HG03575 (cell line): ENCODE data around the gene BOLA3.
"Not testable (repeated sequence)": the region's sequence is repeated elsewhere in the genome, so short reads cannot be mapped to it uniquely, and the experiment has no call there.

Experiments used
- ATAC-seq: cut with Tn5 transposase; IDR thresholded peaks from one replicate; pipeline ENCODE4 v1.9.1; 2021; ENCODE audit not compliant: unreplicated experiment, insufficient number of reproducible peaks, low FRiP score; ENCODE audit errors: extremely low read depth

Gene BOLA3

GRCh38 chr2:74147727-74148456, at the start of gene BOLA3:
BOLA3 (minus strand) TSS chr2:74147912; CDS start chr2:74147874, 38 bp downstream.
- ATAC-seq: peak; percentile 38

- ATAC-seq: no peak
Observed at GRCh38 chr2:74197049-74197448, 49.3 kb upstream of the BOLA3 start.

GRCh38 chr2:74194799-74195198, 47.1 kb upstream of the BOLA3 start:
- no peak for ATAC-seq

GRCh38 chr2:74191596-74192380, 44.1 kb upstream of the BOLA3 start:
- ATAC-seq: no peak

GRCh38 chr2:74188696-74189095, 41.0 kb upstream of the BOLA3 start:
- no peak for ATAC-seq

- ATAC-seq: no peak
Observed at GRCh38 chr2:74188018-74188601, 40.4 kb upstream of the BOLA3 start.

- ATAC-seq: not testable (repeated sequence)
Observed at GRCh38 chr2:74186706-74187105, 39.0 kb upstream of the BOLA3 start.

- peak; percentile 42 for ATAC-seq
Observed at GRCh38 chr2:74186038-74186437, 38.3 kb upstream of the BOLA3 start.

GRCh38 chr2:74183878-74184277, 36.2 kb upstream of the BOLA3 start:
- no peak for ATAC-seq

- ATAC-seq: no peak
Observed at GRCh38 chr2:74181739-74182138, 34.0 kb upstream of the BOLA3 start.

GRCh38 chr2:74179063-74179865, 31.6 kb upstream of the BOLA3 start:
- ATAC-seq: no peak

GRCh38 chr2:74178211-74179062, 30.7 kb upstream of the BOLA3 start, which contains the start of gene MOB1A:
MOB1A (minus strand) TSS chr2:74178879; CDS start chr2:74178674, 205 bp downstream.
- ATAC-seq: peak; percentile 51

GRCh38 chr2:74177696-74178095, 30.0 kb upstream of the BOLA3 start:
- ATAC-seq: no peak

- no peak for ATAC-seq
Observed at GRCh38 chr2:74174909-74175308, 27.2 kb upstream of the BOLA3 start.

- no peak for ATAC-seq
Observed at GRCh38 chr2:74168739-74169138, 21.0 kb upstream of the BOLA3 start.

- ATAC-seq: no peak
Observed at GRCh38 chr2:74164761-74165160, 17.0 kb upstream of the BOLA3 start.

GRCh38 chr2:74162951-74163350, 15.2 kb upstream of the BOLA3 start:
- ATAC-seq: no peak

GRCh38 chr2:74155830-74156229, 8.1 kb upstream of the BOLA3 start:
- ATAC-seq: no peak
